GM23338 (cell line): ENCODE measurements around the gene OCA2. TPM values are rescaled to one million over a fixed set of nuclear protein-coding genes. Genes with fewer than 3 reads are reported as not detected.

Source experiments
- ATAC-seq: fragments of 200-7000 bp; cut with Tn5 transposase; 3 replicates; pipeline ENCODE4 v1.9.1; 2020
- DNase-seq: peaks from one replicate; pipeline ENCODE4 v3.0.0-alpha.2; 2015; ENCODE audit warnings: low spot score
- H2AFZ ChIP-seq: fragments of 200-600 bp; sonication (generic); 2 replicates; pipeline ENCODE4 v1.8.0; 2016; ENCODE audit warnings: antibody characterized with exemption, mild to moderate bottlenecking, moderate library complexity
- H3F3A ChIP-seq: fragments of 200-600 bp; sonication (generic); replicated peaks from 2 replicates; pipeline ENCODE4 v1.8.0; 2017; ENCODE audit warnings: antibody characterized with exemption, mixed run types, low read depth
- H3K27ac ChIP-seq: fragments of 200-600 bp; sonication (generic); 2 replicates; pipeline ENCODE4 v1.6.1; 2016; ENCODE audit warnings: low read depth
- H3K27me3 ChIP-seq: fragments of 200-600 bp; sonication (generic); 2 replicates; pipeline ENCODE4 v1.8.0; 2016; ENCODE audit warnings: mild to moderate bottlenecking, mixed run types, moderate library complexity; ENCODE audit not compliant: insufficient read depth
- H3K36me3 ChIP-seq: fragments of 200-600 bp; sonication (generic); 2 replicates; pipeline ENCODE4 v1.8.0; 2016; ENCODE audit warnings: mild to moderate bottlenecking; ENCODE audit not compliant: insufficient read depth
- H3K4me1 ChIP-seq: fragments of 200-600 bp; sonication (generic); 2 replicates; pipeline ENCODE4 v1.8.0; 2016; ENCODE audit warnings: mild to moderate bottlenecking, moderate library complexity; ENCODE audit not compliant: insufficient read depth
- H3K4me2 ChIP-seq: fragments of 200-600 bp; sonication (generic); 2 replicates; pipeline ENCODE4 v1.7.1; 2017; ENCODE audit warnings: mixed run types
- H3K4me3 ChIP-seq: fragments of 200-600 bp; sonication (generic); 2 replicates; pipeline ENCODE4 v1.6.1; 2016; ENCODE audit warnings: mixed run types
- H3K79me2 ChIP-seq: fragments of 200-600 bp; sonication (generic); replicated peaks from 2 replicates; pipeline ENCODE4 v1.8.0; 2017; ENCODE audit warnings: mild to moderate bottlenecking; ENCODE audit not compliant: insufficient read depth
- H3K9me2 ChIP-seq: fragments of 200-600 bp; sonication (generic); 2 replicates; pipeline ENCODE4 v1.8.0; 2017; ENCODE audit not compliant: insufficient read depth
- H4K20me1 ChIP-seq: fragments of 200-600 bp; sonication (generic); replicated peaks from 2 replicates; pipeline ENCODE4 v1.8.0; 2017; ENCODE audit warnings: mild to moderate bottlenecking; ENCODE audit not compliant: insufficient read depth
- H3K27ac Mint-ChIP-seq: 2 replicates; pipeline ENCODE4 v1.8.0; 2020; ENCODE audit warnings: inconsistent platforms, mild to moderate bottlenecking, moderate library complexity, mixed read lengths
- H3K27me3 Mint-ChIP-seq: 3 replicates; pipeline ENCODE4 v1.8.0; 2022; ENCODE audit warnings: low read depth, mild to moderate bottlenecking, moderate library complexity, mixed read lengths, inconsistent platforms; ENCODE audit not compliant: insufficient read depth, poor library complexity
- H3K36me3 Mint-ChIP-seq: 3 replicates; pipeline ENCODE4 v1.8.0; 2021; ENCODE audit warnings: low read depth, mild to moderate bottlenecking, inconsistent platforms, moderate library complexity, mixed read lengths
- H3K4me1 Mint-ChIP-seq: 3 replicates; pipeline ENCODE4 v1.8.0; 2020; ENCODE audit warnings: mild to moderate bottlenecking, inconsistent platforms, mixed read lengths
- H3K4me3 Mint-ChIP-seq: 3 replicates; pipeline ENCODE4 v1.8.0; 2021; ENCODE audit warnings: moderate library complexity, mild to moderate bottlenecking, inconsistent platforms, mixed read lengths
- H3K9me3 Mint-ChIP-seq: 3 replicates; pipeline ENCODE4 v1.8.0; 2020; ENCODE audit warnings: moderate library complexity, mild to moderate bottlenecking, inconsistent platforms, mixed read lengths
- ETS1 ChIP-seq: IDR thresholded peaks from 2 replicates; pipeline ENCODE4 v1.6.1; 2016; ENCODE audit warnings: antibody characterized with exemption
- polyA plus RNA-seq: library from polyadenylated mRNA; unstranded; fragments of >200 nt; fragmentation: Nextera tagmentation; extraction: Ambion mirVana; gene quantifications from 2 replicates; pipeline ENCODE4 v1.2.1, GENCODE V29; 2016
- total RNA-seq: library from RNA; depleted of rRNA; stranded (reverse); fragments of >200 nt; shearing (Covaris generic); gene quantifications from 2 replicates; pipeline ENCODE4 v1.2.3, GENCODE V29; 2014
- TF ChIP-seq, protein P1 (sequence below): fragments of 250-450 bp; sonication (Bioruptor Pico); IDR thresholded peaks from 2 replicates; pipeline ENCODE4 v1.5.0; 2020; ENCODE audit warnings: mild to moderate bottlenecking, moderate library complexity

Gene OCA2
- total and polyA plus RNA-seq, 2 experiments from 2014 or later, result 0.40 to 0.69 TPM

DNA sequence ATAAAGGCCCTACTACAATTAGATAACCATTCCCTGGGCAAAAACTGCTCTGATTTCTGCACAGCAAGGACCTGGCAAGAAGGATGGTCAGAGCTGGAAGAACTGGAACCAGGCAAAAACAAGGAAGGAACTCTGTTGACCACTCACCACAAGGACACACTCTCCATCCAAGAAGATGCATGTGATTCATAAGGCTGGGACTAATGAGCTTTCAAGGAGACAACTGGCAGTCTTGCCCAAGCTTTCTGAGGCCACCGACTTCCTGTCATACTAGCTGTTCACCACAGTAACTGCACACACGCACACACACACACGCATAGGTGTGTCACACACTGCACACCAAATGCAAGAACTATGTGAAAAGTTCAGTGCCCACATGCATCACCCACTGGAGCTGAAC, 256.6 kb downstream of the OCA2 start (continued):
- TF ChIP-seq, protein P1, sequence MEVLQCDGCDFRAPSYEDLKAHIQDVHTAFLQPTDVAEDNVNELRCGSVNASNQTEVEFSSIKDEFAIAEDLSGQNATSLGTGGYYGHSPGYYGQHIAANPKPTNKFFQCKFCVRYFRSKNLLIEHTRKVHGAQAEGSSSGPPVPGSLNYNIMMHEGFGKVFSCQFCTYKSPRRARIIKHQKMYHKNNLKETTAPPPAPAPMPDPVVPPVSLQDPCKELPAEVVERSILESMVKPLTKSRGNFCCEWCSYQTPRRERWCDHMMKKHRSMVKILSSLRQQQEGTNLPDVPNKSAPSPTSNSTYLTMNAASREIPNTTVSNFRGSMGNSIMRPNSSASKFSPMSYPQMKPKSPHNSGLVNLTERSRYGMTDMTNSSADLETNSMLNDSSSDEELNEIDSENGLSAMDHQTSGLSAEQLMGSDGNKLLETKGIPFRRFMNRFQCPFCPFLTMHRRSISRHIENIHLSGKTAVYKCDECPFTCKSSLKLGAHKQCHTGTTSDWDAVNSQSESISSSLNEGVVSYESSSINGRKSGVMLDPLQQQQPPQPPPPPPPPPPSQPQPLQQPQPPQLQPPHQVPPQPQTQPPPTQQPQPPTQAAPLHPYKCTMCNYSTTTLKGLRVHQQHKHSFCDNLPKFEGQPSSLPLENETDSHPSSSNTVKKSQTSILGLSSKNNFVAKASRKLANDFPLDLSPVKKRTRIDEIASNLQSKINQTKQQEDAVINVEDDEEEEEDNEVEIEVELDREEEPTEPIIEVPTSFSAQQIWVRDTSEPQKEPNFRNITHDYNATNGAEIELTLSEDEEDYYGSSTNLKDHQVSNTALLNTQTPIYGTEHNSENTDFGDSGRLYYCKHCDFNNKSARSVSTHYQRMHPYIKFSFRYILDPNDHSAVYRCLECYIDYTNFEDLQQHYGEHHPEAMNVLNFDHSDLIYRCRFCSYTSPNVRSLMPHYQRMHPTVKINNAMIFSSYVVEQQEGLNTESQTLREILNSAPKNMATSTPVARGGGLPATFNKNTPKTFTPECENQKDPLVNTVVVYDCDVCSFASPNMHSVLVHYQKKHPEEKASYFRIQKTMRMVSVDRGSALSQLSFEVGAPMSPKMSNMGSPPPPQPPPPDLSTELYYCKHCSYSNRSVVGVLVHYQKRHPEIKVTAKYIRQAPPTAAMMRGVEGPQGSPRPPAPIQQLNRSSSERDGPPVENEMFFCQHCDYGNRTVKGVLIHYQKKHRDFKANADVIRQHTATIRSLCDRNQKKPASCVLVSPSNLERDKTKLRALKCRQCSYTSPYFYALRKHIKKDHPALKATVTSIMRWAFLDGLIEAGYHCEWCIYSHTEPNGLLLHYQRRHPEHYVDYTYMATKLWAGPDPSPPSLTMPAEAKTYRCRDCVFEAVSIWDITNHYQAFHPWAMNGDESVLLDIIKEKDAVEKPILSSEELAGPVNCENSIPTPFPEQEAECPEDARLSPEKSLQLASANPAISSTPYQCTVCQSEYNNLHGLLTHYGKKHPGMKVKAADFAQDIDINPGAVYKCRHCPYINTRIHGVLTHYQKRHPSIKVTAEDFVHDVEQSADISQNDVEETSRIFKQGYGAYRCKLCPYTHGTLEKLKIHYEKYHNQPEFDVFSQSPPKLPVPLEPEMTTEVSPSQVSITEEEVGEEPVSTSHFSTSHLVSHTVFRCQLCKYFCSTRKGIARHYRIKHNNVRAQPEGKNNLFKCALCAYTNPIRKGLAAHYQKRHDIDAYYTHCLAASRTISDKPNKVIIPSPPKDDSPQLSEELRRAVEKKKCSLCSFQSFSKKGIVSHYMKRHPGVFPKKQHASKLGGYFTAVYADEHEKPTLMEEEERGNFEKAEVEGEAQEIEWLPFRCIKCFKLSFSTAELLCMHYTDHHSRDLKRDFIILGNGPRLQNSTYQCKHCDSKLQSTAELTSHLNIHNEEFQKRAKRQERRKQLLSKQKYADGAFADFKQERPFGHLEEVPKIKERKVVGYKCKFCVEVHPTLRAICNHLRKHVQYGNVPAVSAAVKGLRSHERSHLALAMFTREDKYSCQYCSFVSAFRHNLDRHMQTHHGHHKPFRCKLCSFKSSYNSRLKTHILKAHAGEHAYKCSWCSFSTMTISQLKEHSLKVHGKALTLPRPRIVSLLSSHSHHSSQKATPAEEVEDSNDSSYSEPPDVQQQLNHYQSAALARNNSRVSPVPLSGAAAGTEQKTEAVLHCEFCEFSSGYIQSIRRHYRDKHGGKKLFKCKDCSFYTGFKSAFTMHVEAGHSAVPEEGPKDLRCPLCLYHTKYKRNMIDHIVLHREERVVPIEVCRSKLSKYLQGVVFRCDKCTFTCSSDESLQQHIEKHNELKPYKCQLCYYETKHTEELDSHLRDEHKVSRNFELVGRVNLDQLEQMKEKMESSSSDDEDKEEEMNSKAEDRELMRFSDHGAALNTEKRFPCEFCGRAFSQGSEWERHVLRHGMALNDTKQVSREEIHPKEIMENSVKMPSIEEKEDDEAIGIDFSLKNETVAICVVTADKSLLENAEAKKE, result no peak

DNA sequence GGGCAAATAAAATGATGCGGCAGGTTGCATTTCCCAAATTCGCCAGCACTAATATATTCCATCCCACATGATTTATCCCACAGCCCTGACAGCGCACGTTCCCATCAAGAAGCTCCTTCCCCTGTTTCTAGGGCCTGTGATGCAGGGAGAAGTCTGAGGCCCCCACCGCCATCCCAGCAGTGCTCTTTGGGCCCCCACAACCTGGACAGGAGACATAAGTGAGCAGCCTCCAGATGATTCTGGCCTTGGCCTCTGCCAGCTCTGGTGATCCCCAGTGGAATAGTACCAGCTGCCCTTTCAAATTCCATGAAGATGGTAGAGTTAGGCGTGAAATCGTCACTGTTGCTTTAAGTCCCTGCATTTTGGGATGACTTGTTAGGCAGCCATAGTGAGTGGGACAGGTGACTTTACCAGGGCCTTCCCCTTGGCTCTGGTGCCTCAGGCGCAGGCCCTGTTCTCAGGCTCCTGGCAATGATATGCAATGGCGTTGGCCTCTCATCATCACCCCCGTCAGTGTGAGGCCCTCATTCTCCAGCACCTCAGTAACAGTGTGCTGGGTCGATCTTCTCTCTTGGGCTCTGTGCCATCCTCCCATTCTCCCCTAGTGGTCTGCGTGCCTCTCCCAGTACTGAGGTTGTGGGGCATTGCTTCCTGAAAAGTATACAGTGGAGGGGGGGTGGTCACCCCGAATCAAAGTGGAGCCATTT, 263.7 kb downstream of the OCA2 start:
- no peak overlapping the region for H2AFZ ChIP-seq
- peaks cover 2% of the 10 kb centered on the region; the same call in 1 of the 2 replicates for H3K9me2 ChIP-seq
- H3K4me1 ChIP-seq, result no peaks in the 10 kb centered on the region
- Mint-ChIP-seq H3K4me3 (no peak overlapping the region), H3K36me3 (no peaks in the 10 kb centered on the region; the same call in 2 of the 3 replicates), H3K9me3 (no peaks in the 10 kb centered on the region), H3K4me1 (peaks cover 3% of the 10 kb centered on the region; the same call in 1 of the 3 replicates), H3K27me3 (peaks cover 7% of the 10 kb centered on the region), H3K27ac (no peak overlapping the region)
- DNase-seq (no peak), ATAC-seq (no peak)
- H3K27me3 ChIP-seq, result no peaks in the 10 kb centered on the region
- no peak overlapping the region for H3K27ac ChIP-seq
- no peaks in the 10 kb centered on the region for H3K36me3 ChIP-seq
- no peaks in the 10 kb centered on the region for H3F3A ChIP-seq
- H3K4me3 ChIP-seq, result no peak overlapping the region
- no peaks in the 10 kb centered on the region for H4K20me1 ChIP-seq
- H3K4me2 ChIP-seq, result no peak overlapping the region
- no peak for TF ChIP-seq ETS1
- no peaks in the 10 kb centered on the region for H3K79me2 ChIP-seq
